Upper lobe of left lung (tissue), 6 donors: ENCODE measurements around the gene COL9A1. TPM values are rescaled to one million over a fixed set of nuclear protein-coding genes. Genes with fewer than 3 reads are reported as not detected.

Experiments
- ATAC-seq, 2 donors: fragments of 200-7000 bp; cut with Tn5 transposase; one replicate each; pipeline ENCODE4 v1.9.1; 2022; ENCODE audit warnings: mild to moderate bottlenecking in 2 of 2, moderate library complexity in 2 of 2; ENCODE audit not compliant: low FRiP score in 2 of 2
- DNase-seq, 2 donors: peaks; one replicate each; pipeline ENCODE4 v3.0.0-alpha.2; 2019 to 2020
- H3K27ac ChIP-seq, 4 donors: fragments of 200-600 bp; sonication (generic); one replicate each; pipeline ENCODE4 v1.5.1; 2016 to 2019
- H3K27me3 ChIP-seq, 4 donors: fragments of 200-600 bp; sonication (generic); one replicate each; pipeline ENCODE4 v1.5.1; 2017 to 2019
- H3K36me3 ChIP-seq, 4 donors: fragments of 200-600 bp; sonication (generic); one replicate each; pipeline ENCODE4 v1.5.1; 2016 to 2019
- H3K4me1 ChIP-seq, 4 donors: fragments of 200-600 bp; sonication (generic); one replicate each; pipeline ENCODE4 v1.5.1; 2018 to 2019
- H3K4me3 ChIP-seq, 4 donors: fragments of 200-600 bp; sonication (generic); one replicate each; pipeline ENCODE4 v1.5.1; 2017 to 2019; ENCODE audit warnings: mild to moderate bottlenecking in 2 of 4, moderate library complexity in 1 of 4
- H3K9me3 ChIP-seq, 4 donors: fragments of 200-600 bp; sonication (generic); one replicate each; pipeline ENCODE4 v1.5.1; 2018 to 2019
- EP300 ChIP-seq, 4 donors: sonication (generic); formaldehyde crosslinking; IDR thresholded peaks; one replicate each; pipeline ENCODE4 v1.5.1; 2017; ENCODE audit warnings: antibody characterized with exemption in 4 of 4, control low read depth in 2 of 4
- POLR2A ChIP-seq, 4 donors: fragments of 450-650 bp; IDR thresholded peaks; one replicate each; pipeline ENCODE4 v1.5.1; 2016 to 2017; ENCODE audit warnings: antibody characterized with exemption in 4 of 4, mild to moderate bottlenecking in 2 of 4
- POLR2AphosphoS5 ChIP-seq, 2 donors: sonication (generic); formaldehyde crosslinking; IDR thresholded peaks; one replicate each; pipeline ENCODE4 v1.5.1; 2017; ENCODE audit warnings: antibody characterized with exemption in 2 of 2
- WGBS, 2 donors: methylation state at CpG; one replicate each; pipeline ENCODE4 v1.1.5; 2017 to 2018; 5-methylcytosine and 5-hydroxymethylcytosine counted together
- total RNA-seq, 6 donors: library from RNA; depleted of rRNA in 4 of 6; stranded (reverse); fragments of >200 nt in 4 of 6; gene quantifications; one replicate each; pipeline versions ENCODE4 v1.1.0 to v1.2.1, GENCODE V29; 2016 to 2021
- TF ChIP-seq, protein P1 (sequence below), 6 experiments: fragments of 450-650 bp in 4 of 6; fragments of 200-600 bp in 2 of 6; sonication (generic) in 2 of 6; IDR thresholded peaks; one replicate each; pipeline ENCODE4 v1.5.1; 2016 to 2019; ENCODE audit warnings: antibody characterized with exemption in 6 of 6
- donor health status: DM: no; HTN: no; CAD: no; lungs with moderate emphysema.
- donor health status: DM: no; HTN: yes; CAD: no; lungs with severe emphysema.

The COL9A1 gene
- total RNA-seq, 6 donors from 2014 or later = 0.30 TPM; not detected in 5

DNA sequence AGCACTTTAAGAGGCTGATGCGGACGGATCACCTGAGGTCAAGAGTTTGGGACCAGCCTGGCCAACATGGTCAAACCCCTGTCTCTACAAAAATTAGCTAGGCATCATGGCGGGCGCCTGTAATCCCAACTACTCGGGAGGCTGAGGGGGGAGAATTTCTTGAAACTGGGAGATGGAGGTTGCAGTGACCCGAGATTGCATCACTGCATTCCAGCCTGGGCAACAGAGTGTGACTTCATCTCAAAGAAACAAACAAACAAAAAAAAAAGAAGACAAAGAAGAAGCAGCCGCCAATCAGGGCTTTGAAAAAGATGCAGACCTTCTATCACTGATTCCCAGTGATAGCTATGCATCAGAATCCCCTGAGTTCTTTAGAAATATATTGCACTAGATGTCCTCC, 56.8 kb downstream of the COL9A1 start:
- ATAC-seq (no peak), DNase-seq (no peak)
- no peaks in the 10 kb centered on the region for H3K36me3 ChIP-seq
- H3K27me3 ChIP-seq = no peaks in the 10 kb centered on the region
- WGBS, 2 donors = 87 to 93% methylated on average over 7 of the region's 7 CpGs
- H3K4me3 ChIP-seq = no peak overlapping the region
- H3K27ac ChIP-seq = no peak overlapping the region
- peaks cover 0 to 3% (median 0%) of the 10 kb centered on the region in 4 donors for H3K4me1 ChIP-seq
- TF ChIP-seq POLR2A (IDR thresholded peaks at IDR 0.05) = no peak
- no peak for TF ChIP-seq EP300 (IDR thresholded peaks at IDR 0.05)
- TF ChIP-seq, protein P1, sequence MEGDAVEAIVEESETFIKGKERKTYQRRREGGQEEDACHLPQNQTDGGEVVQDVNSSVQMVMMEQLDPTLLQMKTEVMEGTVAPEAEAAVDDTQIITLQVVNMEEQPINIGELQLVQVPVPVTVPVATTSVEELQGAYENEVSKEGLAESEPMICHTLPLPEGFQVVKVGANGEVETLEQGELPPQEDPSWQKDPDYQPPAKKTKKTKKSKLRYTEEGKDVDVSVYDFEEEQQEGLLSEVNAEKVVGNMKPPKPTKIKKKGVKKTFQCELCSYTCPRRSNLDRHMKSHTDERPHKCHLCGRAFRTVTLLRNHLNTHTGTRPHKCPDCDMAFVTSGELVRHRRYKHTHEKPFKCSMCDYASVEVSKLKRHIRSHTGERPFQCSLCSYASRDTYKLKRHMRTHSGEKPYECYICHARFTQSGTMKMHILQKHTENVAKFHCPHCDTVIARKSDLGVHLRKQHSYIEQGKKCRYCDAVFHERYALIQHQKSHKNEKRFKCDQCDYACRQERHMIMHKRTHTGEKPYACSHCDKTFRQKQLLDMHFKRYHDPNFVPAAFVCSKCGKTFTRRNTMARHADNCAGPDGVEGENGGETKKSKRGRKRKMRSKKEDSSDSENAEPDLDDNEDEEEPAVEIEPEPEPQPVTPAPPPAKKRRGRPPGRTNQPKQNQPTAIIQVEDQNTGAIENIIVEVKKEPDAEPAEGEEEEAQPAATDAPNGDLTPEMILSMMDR (IDR thresholded peaks at IDR 0.05) = no peak
- no peak for TF ChIP-seq POLR2AphosphoS5 (IDR thresholded peaks at IDR 0.05)
- no peaks in the 10 kb centered on the region for H3K9me3 ChIP-seq

- no peak overlapping the region for H3K4me3 ChIP-seq
- 60 to 74% methylated on average over 7 of the region's 7 CpGs for WGBS, 2 donors
- ATAC-seq (no peak), DNase-seq (no peak)
- H3K36me3 ChIP-seq = no peaks in the 10 kb centered on the region
- no peaks in the 10 kb centered on the region for H3K27me3 ChIP-seq
- no peaks in the 10 kb centered on the region for H3K9me3 ChIP-seq
- H3K4me1 ChIP-seq = peaks cover 0 to 3% (median 0%) of the 10 kb centered on the region in 4 donors
- no peak overlapping the region for H3K27ac ChIP-seq
- TF ChIP-seq, protein P1 (IDR thresholded peaks at IDR 0.05) = no peak
- TF ChIP-seq POLR2A (IDR thresholded peaks at IDR 0.05) (no peak), POLR2AphosphoS5 (IDR thresholded peaks at IDR 0.05) (no peak), EP300 (IDR thresholded peaks at IDR 0.05) (no peak)
Observed at GRCh38 chr6:70241991-70242420, 60.9 kb downstream of the COL9A1 start.

DNA sequence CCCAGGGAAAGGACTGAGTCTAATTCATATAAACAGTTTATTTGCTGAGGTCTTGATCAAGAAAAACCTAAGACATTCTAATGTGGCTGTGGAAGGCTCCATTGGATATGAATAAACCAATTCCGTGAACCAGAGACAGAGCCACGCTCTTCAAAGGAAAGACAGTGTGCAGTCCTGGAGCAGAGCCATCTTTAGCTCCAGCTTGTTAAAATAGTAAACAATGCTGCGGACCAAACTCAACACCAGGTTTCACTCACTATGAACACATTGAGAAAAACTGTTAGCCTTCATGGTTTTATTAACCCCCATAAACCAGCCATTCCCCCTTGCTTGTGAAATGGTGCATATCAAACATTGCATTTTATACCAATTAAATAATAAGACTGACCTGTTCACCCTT, 61.9 kb downstream of the COL9A1 start:
- peaks cover 0 to 3% (median 0%) of the 10 kb centered on the region in 4 donors for H3K4me1 ChIP-seq
- H3K4me3 ChIP-seq = no peak overlapping the region
- TF ChIP-seq POLR2AphosphoS5 (IDR thresholded peaks at IDR 0.05) (no peak), EP300 (IDR thresholded peaks at IDR 0.05) (no peak), POLR2A (IDR thresholded peaks at IDR 0.05) (no peak)
- TF ChIP-seq, protein P1 (IDR thresholded peaks at IDR 0.05) = no peak
- no peak overlapping the region for H3K27ac ChIP-seq
- no peaks in the 10 kb centered on the region for H3K27me3 ChIP-seq
- ATAC-seq (no peak), DNase-seq (no peak)
- H3K36me3 ChIP-seq = no peaks in the 10 kb centered on the region
- 69 to 71% methylated on average over 3 of the region's 3 CpGs for WGBS, 2 donors
- H3K9me3 ChIP-seq = no peaks in the 10 kb centered on the region

GRCh38 chr6:70236343-70236742, 66.5 kb downstream of the COL9A1 start:
- no peaks in the 10 kb centered on the region for H3K27me3 ChIP-seq
- no peaks in the 10 kb centered on the region for H3K4me1 ChIP-seq
- no peaks in the 10 kb centered on the region for H3K36me3 ChIP-seq
- no peak overlapping the region for H3K27ac ChIP-seq
- TF ChIP-seq POLR2A (IDR thresholded peaks at IDR 0.05) (no peak), EP300 (IDR thresholded peaks at IDR 0.05) (no peak), POLR2AphosphoS5 (IDR thresholded peaks at IDR 0.05) (no peak)
- TF ChIP-seq, protein P1 (IDR thresholded peaks at IDR 0.05) = no peak
- DNase-seq (no peak), ATAC-seq (no peak)
- no peak overlapping the region for H3K4me3 ChIP-seq
- H3K9me3 ChIP-seq = no peaks in the 10 kb centered on the region
- WGBS, 2 donors = 61 to 66% methylated on average over 3 of the region's 3 CpGs

- no peak overlapping the region for H3K27ac ChIP-seq
- peak in 1 of 2 donors; percentile 33 for DNase-seq
- ATAC-seq = peak in 1 of 2 donors; percentile 51
- no peaks in the 10 kb centered on the region for H3K27me3 ChIP-seq
- WGBS, 2 donors = 78 to 91% methylated on average over 6 to 7 of the region's 7 CpGs
- no peak overlapping the region for H3K4me3 ChIP-seq
- no peaks in the 10 kb centered on the region for H3K4me1 ChIP-seq
- no peaks in the 10 kb centered on the region for H3K9me3 ChIP-seq
- H3K36me3 ChIP-seq = no peaks in the 10 kb centered on the region
- TF ChIP-seq POLR2AphosphoS5 (IDR thresholded peaks at IDR 0.05) = no peak
- TF ChIP-seq, protein P1 (IDR thresholded peaks at IDR 0.05) = no peak
- no peak for TF ChIP-seq POLR2A (IDR thresholded peaks at IDR 0.05)
- no peak for TF ChIP-seq EP300 (IDR thresholded peaks at IDR 0.05)
Observed at GRCh38 chr6:70234561-70235236, 68.2 kb downstream of the COL9A1 start.
